Upper lobe of left lung (tissue), 4 donors: Measurements from ENCODE around the gene RPL31.

Experiments
- CTCF ChIP-seq, 6 experiments: fragments of 450-650 bp in 4 of 6; fragments of 200-600 bp in 2 of 6; sonication (generic) in 2 of 6; IDR thresholded peaks; one replicate each; pipeline ENCODE4 v1.5.1; 2016 to 2019; ENCODE audit warnings: antibody characterized with exemption in 6 of 6
- EP300 ChIP-seq, 4 donors: sonication (generic); formaldehyde crosslinking; IDR thresholded peaks; one replicate each; pipeline ENCODE4 v1.5.1; 2017; ENCODE audit warnings: antibody characterized with exemption in 4 of 4, control low read depth in 2 of 4
- POLR2A ChIP-seq, 4 donors: fragments of 450-650 bp; IDR thresholded peaks; one replicate each; pipeline ENCODE4 v1.5.1; 2016 to 2017; ENCODE audit warnings: antibody characterized with exemption in 4 of 4, mild to moderate bottlenecking in 2 of 4

DNA sequence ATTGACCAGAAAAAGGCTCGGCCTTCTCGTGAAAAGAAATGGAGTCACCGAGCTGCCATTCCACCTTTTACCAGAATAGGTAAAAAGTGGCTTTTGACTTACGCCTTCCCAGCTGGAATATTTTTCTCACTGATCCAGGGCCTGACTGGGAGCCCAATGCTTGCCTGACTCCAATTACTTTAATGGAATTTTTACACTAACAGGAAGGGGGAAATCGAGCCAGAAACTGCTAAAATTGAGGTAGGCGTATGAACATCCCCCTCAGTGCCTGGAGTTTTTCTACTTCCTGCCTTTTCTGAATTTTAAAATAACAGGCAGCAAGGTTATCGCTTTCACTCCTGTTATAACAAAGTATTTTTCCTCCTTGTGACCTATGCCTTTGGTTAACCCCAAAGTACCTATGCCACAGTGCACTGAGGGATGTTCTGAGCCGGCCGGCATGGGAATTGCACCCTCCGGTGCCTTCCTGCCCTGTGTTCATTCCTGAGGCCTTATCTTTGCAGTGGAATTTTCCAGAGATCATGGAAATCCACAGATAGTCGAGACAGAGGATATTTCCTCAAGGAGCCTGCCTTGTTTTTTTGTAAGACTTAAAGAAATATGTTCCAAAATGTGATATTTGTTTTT, 18.3 kb upstream of the RPL31 start:
- TF ChIP-seq EP300 (IDR thresholded peaks at IDR 0.05), result no peak
- TF ChIP-seq CTCF (IDR thresholded peaks at IDR 0.05), result no peak
- no peak for TF ChIP-seq POLR2A (IDR thresholded peaks at IDR 0.05)
